IMR-90 (cell line): ENCODE data around the gene CIAO2A. TPM values are rescaled to one million over a fixed set of nuclear protein-coding genes. Genes with fewer than 3 reads are reported as not detected.

Experiments used
- ATAC-seq: fragments of 200-7000 bp; cut with Tn5 transposase; 2 replicates; pipeline ENCODE4 v1.9.1; 2020; ENCODE audit warnings: low read depth, mild to moderate bottlenecking, moderate library complexity
- BruUV-seq: library from RNA; stranded (reverse); fragments of 400-500 nt; replicated peaks from 2 replicates; lab custom pipeline; 2021; lab: Mats Ljungman, UMichigan
- CTCF ChIA-PET: fragments of 300-600 bp; formaldehyde crosslinking; extraction: SDS; loops from one replicate; lab custom pipeline; 2021; ENCODE audit warnings: antibody characterized with exemption; lab: Yijun Ruan, JAX
- POLR2A ChIA-PET: fragments of 300-600 bp; sonication (Branson Sonifier 250); formaldehyde crosslinking; loops from one replicate; lab custom pipeline; 2022; ENCODE audit warnings: antibody characterized with exemption; ENCODE audit not compliant: unreplicated experiment; lab: Charles Lee
- DNase-seq: peaks from one replicate; pipeline ENCODE4 v3.0.0; 2013
- H2AFZ ChIP-seq: replicated peaks from 2 replicates; pipeline ENCODE3; 2013; ENCODE audit warnings: low read length, mild to moderate bottlenecking; ENCODE audit not compliant: poor library complexity
- H2AK5ac ChIP-seq: 2 replicates; pipeline ENCODE4 v1.6.1; 2013; ENCODE audit warnings: low read depth, low read length, inconsistent platforms
- H2AK9ac ChIP-seq: replicated peaks from 2 replicates; pipeline ENCODE3; 2013; ENCODE audit warnings: mild to moderate bottlenecking, low read depth, low read length, moderate library complexity; ENCODE audit not compliant: poor library complexity
- H2BK120ac ChIP-seq: 2 replicates; pipeline ENCODE4 v1.6.1; 2013; ENCODE audit warnings: low read depth, low read length, inconsistent platforms
- H2BK15ac ChIP-seq: 3 replicates; pipeline ENCODE4 v1.6.1; 2013; ENCODE audit warnings: low read depth, low read length, inconsistent platforms
- H2BK20ac ChIP-seq: 2 replicates; pipeline ENCODE4 v1.6.1; 2013; ENCODE audit warnings: low read depth, mild to moderate bottlenecking, inconsistent platforms, low read length, moderate library complexity
- H2BK5ac ChIP-seq: 2 replicates; pipeline ENCODE4 v1.6.1; 2013; ENCODE audit warnings: mild to moderate bottlenecking, low read depth, low read length, inconsistent platforms; ENCODE audit not compliant: poor library complexity, severe bottlenecking
- H3K14ac ChIP-seq: replicated peaks from 2 replicates; pipeline ENCODE4 v1.6.1; 2013; ENCODE audit warnings: low read depth, low read length, inconsistent platforms
- H3K18ac ChIP-seq: 2 replicates; pipeline ENCODE4 v1.6.1; 2013; ENCODE audit warnings: low read depth, low read length, control low read depth
- H3K23ac ChIP-seq: 2 replicates; pipeline ENCODE4 v1.6.1; 2013; ENCODE audit warnings: low read depth, low read length, inconsistent platforms
- H3K27ac ChIP-seq: 2 replicates; pipeline ENCODE4 v1.5.1; 2013; ENCODE audit warnings: mild to moderate bottlenecking, control low read depth, low read length; ENCODE audit not compliant: insufficient read depth
- H3K27me3 ChIP-seq: 2 replicates; pipeline ENCODE4 v1.6.1; 2013; ENCODE audit warnings: low read length; ENCODE audit not compliant: control insufficient read depth, insufficient read depth
- H3K36me3 ChIP-seq: 2 replicates; pipeline ENCODE4 v1.6.1; 2013; ENCODE audit warnings: low read length, mixed read lengths; ENCODE audit not compliant: control insufficient read depth, insufficient read depth
- H3K4ac ChIP-seq: 2 replicates; pipeline ENCODE4 v1.6.1; 2013; ENCODE audit warnings: low read depth, low read length, inconsistent platforms
- H3K4me1 ChIP-seq: 2 replicates; pipeline ENCODE4 v1.6.1; 2013; ENCODE audit warnings: low read length, mixed read lengths; ENCODE audit not compliant: control insufficient read depth, insufficient read depth
- H3K4me2 ChIP-seq: 2 replicates; pipeline ENCODE4 v1.6.1; 2013; ENCODE audit warnings: low read depth, mild to moderate bottlenecking, control low read depth, low read length, moderate library complexity
- H3K4me3 ChIP-seq: 2 replicates; pipeline ENCODE4 v1.5.1; 2013; ENCODE audit warnings: low read depth, mild to moderate bottlenecking, control low read depth, low read length, moderate library complexity; ENCODE audit not compliant: insufficient read depth
- H3K56ac ChIP-seq: 2 replicates; pipeline ENCODE4 v1.6.1; 2013; ENCODE audit warnings: low read length, inconsistent platforms; ENCODE audit not compliant: insufficient read depth; ENCODE audit errors: extremely low read depth
- H3K79me1 ChIP-seq, 2 experiments: 2 replicates each; pipeline ENCODE4 v1.6.1; 2013; ENCODE audit warnings: low read length in 2 of 2, inconsistent platforms in 1 of 2, low read depth in 1 of 2
- H3K9ac ChIP-seq: 2 replicates; pipeline ENCODE4 v1.6.1; 2013; ENCODE audit warnings: low read depth, low read length, control low read depth
- H3K9me1 ChIP-seq: 2 replicates; pipeline ENCODE4 v1.6.1; 2013; ENCODE audit warnings: low read length, inconsistent platforms; ENCODE audit not compliant: insufficient read depth
- H3K9me3 ChIP-seq: 2 replicates; pipeline ENCODE4 v1.6.1; 2013; ENCODE audit warnings: low read length; ENCODE audit not compliant: control insufficient read depth, insufficient read depth
- H4K20me1 ChIP-seq: 2 replicates; pipeline ENCODE4 v1.6.1; 2013; ENCODE audit warnings: low read length, inconsistent platforms; ENCODE audit not compliant: insufficient read depth
- H4K5ac ChIP-seq: 2 replicates; pipeline ENCODE4 v1.6.1; 2013; ENCODE audit warnings: mild to moderate bottlenecking, low read depth, low read length, control low read depth
- H4K8ac ChIP-seq, 2 experiments: 2 replicates each; pipeline ENCODE4 v1.6.1; 2013; ENCODE audit warnings: low read depth in 2 of 2, low read length in 2 of 2, control low read depth in 1 of 2, inconsistent platforms in 1 of 2
- H4K91ac ChIP-seq: 2 replicates; pipeline ENCODE4 v1.6.1; 2013; ENCODE audit warnings: low read depth, low read length, inconsistent platforms; ENCODE audit not compliant: insufficient read depth
- BHLHE40 ChIP-seq: fragments of 150-350 bp; IDR thresholded peaks from 2 replicates; pipeline ENCODE4 v1.6.1; 2016; ENCODE audit warnings: mild to moderate bottlenecking, low read depth, low read length
- CEBPB ChIP-seq: IDR thresholded peaks from 2 replicates; pipeline ENCODE4 v1.6.1; 2012; ENCODE audit warnings: low read depth, low read length, improper control_type of control experiment
- CHD1 ChIP-seq: IDR thresholded peaks from 2 replicates; pipeline ENCODE4 v1.6.1; 2012; ENCODE audit warnings: low read depth, low read length, improper control_type of control experiment
- FOS ChIP-seq: fragments of 150-350 bp; IDR thresholded peaks from 2 replicates; pipeline ENCODE4 v1.6.1; 2016; ENCODE audit warnings: low read depth, low read length
- MAFK ChIP-seq: IDR thresholded peaks from 2 replicates; pipeline ENCODE4 v1.6.1; 2012; ENCODE audit warnings: low read depth, low read length, improper control_type of control experiment
- MAZ ChIP-seq: IDR thresholded peaks from 2 replicates; pipeline ENCODE4 v1.6.1; 2012; ENCODE audit warnings: low read depth, mild to moderate bottlenecking, low read length, improper control_type of control experiment, moderate library complexity, borderline replicate concordance
- MXI1 ChIP-seq: IDR thresholded peaks from 2 replicates; pipeline ENCODE4 v1.6.1; 2012; ENCODE audit warnings: low read depth, mild to moderate bottlenecking, low read length, moderate library complexity, borderline replicate concordance
- NFE2L2 ChIP-seq: fragments of 150-350 bp; IDR thresholded peaks from 2 replicates; pipeline ENCODE4 v1.6.1; 2016; ENCODE audit warnings: low read depth, mild to moderate bottlenecking, low read length
- POLR2A ChIP-seq: IDR thresholded peaks from 2 replicates; pipeline ENCODE4 v1.6.1; 2012; ENCODE audit warnings: mild to moderate bottlenecking, low read depth, low read length
- RAD21 ChIP-seq: IDR thresholded peaks from 2 replicates; pipeline ENCODE4 v1.6.1; 2012; ENCODE audit warnings: low read length, improper control_type of control experiment
- RCOR1 ChIP-seq: IDR thresholded peaks from 2 replicates; pipeline ENCODE4 v1.6.1; 2012; ENCODE audit warnings: mild to moderate bottlenecking, low read length, improper control_type of control experiment; ENCODE audit not compliant: insufficient replicate concordance
- RFX5 ChIP-seq: IDR thresholded peaks from 2 replicates; pipeline ENCODE4 v1.8.0; 2012; ENCODE audit warnings: low read depth, mild to moderate bottlenecking, low read length, moderate library complexity
- SMC3 ChIP-seq: fragments of 150-350 bp; IDR thresholded peaks from 2 replicates; pipeline ENCODE4 v1.6.1; 2016; ENCODE audit warnings: low read depth, mild to moderate bottlenecking, antibody characterized with exemption, low read length, moderate library complexity
- WGBS, 2 experiments: methylation state at CpG; one replicate each; pipeline versions ENCODE4 v1.1.5 to v1.1.7; 2013; ENCODE audit warnings: missing lambda C conversion rate in 2 of 2; ENCODE audit not compliant: insufficient read length in 1 of 2; ENCODE audit errors: extremely low coverage in 2 of 2; 5-methylcytosine and 5-hydroxymethylcytosine counted together
- dilution Hi-C: fragments of 300-500 bp; cut with HindIII; formaldehyde crosslinking; loops from one replicate; pipeline ENCODE4 v1.14.3; 2018; ENCODE audit warnings: low sequenced_read_pairs; ENCODE audit not compliant: unreplicated experiment
- in situ Hi-C: fragments of 300-500 bp; cut with MboI; formaldehyde crosslinking; loops from 3 replicates; pipeline ENCODE4 v1.14.3; 2019; ENCODE audit warnings: low sequenced_read_pairs, inconsistent platforms, mixed read lengths
- intact Hi-C: fragments of 100-400 bp; cut with micrococcal nuclease; formaldehyde crosslinking; loops from 2 replicates; pipeline ENCODE4 v1.10.0; 2022
- polyA plus RNA-seq, 3 experiments: library from polyadenylated mRNA; depleted of rRNA; stranded (reverse); fragments of >200 nt; gene quantifications; 2 replicates each; pipeline ENCODE4 v1.2.3, GENCODE V29; 2012; ENCODE audit warnings: low replicate concordance in 1 of 3
- total RNA-seq: library from RNA; depleted of rRNA; stranded (reverse); fragments of >200 nt; gene quantifications from 2 replicates; pipeline ENCODE4 v1.2.3, GENCODE V29; 2012
- TF ChIP-seq, protein P1 (sequence below): fragments of 150-350 bp; IDR thresholded peaks from 2 replicates; pipeline ENCODE4 v1.6.1; 2016; ENCODE audit warnings: low read depth, mild to moderate bottlenecking, low read length, moderate library complexity, borderline replicate concordance
- TF ChIP-seq, protein P2 (sequence below): conservative IDR thresholded peaks from 2 replicates; pipeline ENCODE4 v1.5.1; 2012; ENCODE audit warnings: mild to moderate bottlenecking, low read depth, low read length, improper control_type of control experiment
- TF ChIP-seq, protein P3 (sequence below): fragments of 150-350 bp; IDR thresholded peaks from 2 replicates; pipeline ENCODE4 v1.6.1; 2017; ENCODE audit warnings: mild to moderate bottlenecking, antibody characterized with exemption, low read length, low read depth

CIAO2A gene
- total and polyA plus RNA-seq, 2 of the 4 experiments (the other 2 are of a cell fraction), result 36.7 to 38.3 TPM

DNA sequence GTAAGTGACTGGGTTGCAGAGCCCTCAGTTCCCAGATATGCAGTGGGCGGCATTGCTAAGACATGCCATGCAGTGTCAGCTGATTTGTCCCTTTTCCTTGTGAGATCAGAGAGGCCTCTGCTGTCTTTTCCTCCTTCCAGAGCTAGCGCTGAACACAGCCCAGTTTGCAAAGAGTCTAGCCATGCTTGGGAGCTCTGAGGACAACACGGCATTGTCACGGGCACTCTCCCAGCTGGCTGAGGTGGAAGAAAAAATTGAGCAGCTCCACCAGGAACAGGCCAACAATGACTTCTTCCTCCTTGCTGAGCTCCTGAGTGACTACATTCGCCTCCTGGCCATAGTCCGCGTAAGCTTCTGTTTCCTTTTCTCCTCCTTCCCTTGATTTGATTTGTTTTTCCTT lies 37.9 kb upstream of the CIAO2A start:
- H2AK9ac ChIP-seq, result no peak overlapping the region
- dilution Hi-C loops, result no loop called here
- no TSS peak for BruUV-seq

More for the DNA sequence above, 37.9 kb upstream of the CIAO2A start:
- WGBS, 2 experiments, result 92% methylated on average over 1 of the region's 7 CpGs; no CpG with 5 or more reads in 1 of the 2 experiments
- Histone ChIP-seq H3K27me3 (no peaks in the 10 kb centered on the region), H2BK20ac (no peak overlapping the region), H2BK120ac (no peak overlapping the region), H4K8ac (no peak overlapping the region), H4K91ac (no peak overlapping the region), H3K4me2 (no peak overlapping the region), H2AK5ac (no peak overlapping the region), H3K4me1 (no peaks in the 10 kb centered on the region; the same call in 1 of the 2 replicates), H3K18ac (no peak overlapping the region), H4K20me1 (0 out of 2 replicates have a peak, but pooled peaks cover 5% of the 10 kb centered on the region), H3K9me1 (peaks cover 20% of the 10 kb centered on the region), H2AFZ (no peak overlapping the region), H2BK5ac (no peak overlapping the region), H3K36me3 (peaks cover 69% of the 10 kb centered on the region), H3K23ac (no peak overlapping the region), H3K9me3 (no peaks in the 10 kb centered on the region), H3K27ac (no peak overlapping the region), H2BK15ac (no peak overlapping the region), H3K4ac (no peak overlapping the region), H3K14ac (no peak overlapping the region), H3K79me1 (peaks cover 2 to 24% of the 10 kb centered on the region in 2 experiments; a peak in 2 of 4 replicates), H3K9ac (no peak overlapping the region), H3K4me3 (no peak overlapping the region), H3K56ac (no peak overlapping the region), H4K5ac (no peak overlapping the region)
- TF ChIP-seq RAD21 (no peak), BHLHE40 (no peak), RCOR1 (no peak), NFE2L2 (no peak), MAZ (no peak), MAFK (no peak), CEBPB (no peak), FOS (no peak), SMC3 (no peak), POLR2A (no peak), MXI1 (no peak), RFX5 (no peak), CHD1 (no peak)
- TF ChIP-seq, protein P1, sequence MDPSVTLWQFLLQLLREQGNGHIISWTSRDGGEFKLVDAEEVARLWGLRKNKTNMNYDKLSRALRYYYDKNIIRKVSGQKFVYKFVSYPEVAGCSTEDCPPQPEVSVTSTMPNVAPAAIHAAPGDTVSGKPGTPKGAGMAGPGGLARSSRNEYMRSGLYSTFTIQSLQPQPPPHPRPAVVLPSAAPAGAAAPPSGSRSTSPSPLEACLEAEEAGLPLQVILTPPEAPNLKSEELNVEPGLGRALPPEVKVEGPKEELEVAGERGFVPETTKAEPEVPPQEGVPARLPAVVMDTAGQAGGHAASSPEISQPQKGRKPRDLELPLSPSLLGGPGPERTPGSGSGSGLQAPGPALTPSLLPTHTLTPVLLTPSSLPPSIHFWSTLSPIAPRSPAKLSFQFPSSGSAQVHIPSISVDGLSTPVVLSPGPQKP, result no peak
- TF ChIP-seq, protein P2, sequence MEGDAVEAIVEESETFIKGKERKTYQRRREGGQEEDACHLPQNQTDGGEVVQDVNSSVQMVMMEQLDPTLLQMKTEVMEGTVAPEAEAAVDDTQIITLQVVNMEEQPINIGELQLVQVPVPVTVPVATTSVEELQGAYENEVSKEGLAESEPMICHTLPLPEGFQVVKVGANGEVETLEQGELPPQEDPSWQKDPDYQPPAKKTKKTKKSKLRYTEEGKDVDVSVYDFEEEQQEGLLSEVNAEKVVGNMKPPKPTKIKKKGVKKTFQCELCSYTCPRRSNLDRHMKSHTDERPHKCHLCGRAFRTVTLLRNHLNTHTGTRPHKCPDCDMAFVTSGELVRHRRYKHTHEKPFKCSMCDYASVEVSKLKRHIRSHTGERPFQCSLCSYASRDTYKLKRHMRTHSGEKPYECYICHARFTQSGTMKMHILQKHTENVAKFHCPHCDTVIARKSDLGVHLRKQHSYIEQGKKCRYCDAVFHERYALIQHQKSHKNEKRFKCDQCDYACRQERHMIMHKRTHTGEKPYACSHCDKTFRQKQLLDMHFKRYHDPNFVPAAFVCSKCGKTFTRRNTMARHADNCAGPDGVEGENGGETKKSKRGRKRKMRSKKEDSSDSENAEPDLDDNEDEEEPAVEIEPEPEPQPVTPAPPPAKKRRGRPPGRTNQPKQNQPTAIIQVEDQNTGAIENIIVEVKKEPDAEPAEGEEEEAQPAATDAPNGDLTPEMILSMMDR, result no peak
- TF ChIP-seq, protein P3, sequence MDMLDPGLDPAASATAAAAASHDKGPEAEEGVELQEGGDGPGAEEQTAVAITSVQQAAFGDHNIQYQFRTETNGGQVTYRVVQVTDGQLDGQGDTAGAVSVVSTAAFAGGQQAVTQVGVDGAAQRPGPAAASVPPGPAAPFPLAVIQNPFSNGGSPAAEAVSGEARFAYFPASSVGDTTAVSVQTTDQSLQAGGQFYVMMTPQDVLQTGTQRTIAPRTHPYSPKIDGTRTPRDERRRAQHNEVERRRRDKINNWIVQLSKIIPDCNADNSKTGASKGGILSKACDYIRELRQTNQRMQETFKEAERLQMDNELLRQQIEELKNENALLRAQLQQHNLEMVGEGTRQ, result no peak
- ATAC-seq (no peak), DNase-seq (no peak)
- POLR2A ChIA-PET, result interaction anchor here (0.5 kb wide), 1 partner anchor 27 kb away, joined by 3 read pairs; no protein-coding TSS in a partner anchor
- in situ Hi-C loops, result no loop called here
- intact Hi-C loops, result no loop called here
- CTCF ChIA-PET, result interaction anchor here (0.7 kb wide), 1 partner anchor 22 kb away, joined by 3 read pairs; no protein-coding TSS in a partner anchor
